ENCODE results near the gene GLIS1.
A peak's percentile ranks its signal among the peaks of the same experiment; 100 is the strongest.

The GLIS1 gene

DNA sequence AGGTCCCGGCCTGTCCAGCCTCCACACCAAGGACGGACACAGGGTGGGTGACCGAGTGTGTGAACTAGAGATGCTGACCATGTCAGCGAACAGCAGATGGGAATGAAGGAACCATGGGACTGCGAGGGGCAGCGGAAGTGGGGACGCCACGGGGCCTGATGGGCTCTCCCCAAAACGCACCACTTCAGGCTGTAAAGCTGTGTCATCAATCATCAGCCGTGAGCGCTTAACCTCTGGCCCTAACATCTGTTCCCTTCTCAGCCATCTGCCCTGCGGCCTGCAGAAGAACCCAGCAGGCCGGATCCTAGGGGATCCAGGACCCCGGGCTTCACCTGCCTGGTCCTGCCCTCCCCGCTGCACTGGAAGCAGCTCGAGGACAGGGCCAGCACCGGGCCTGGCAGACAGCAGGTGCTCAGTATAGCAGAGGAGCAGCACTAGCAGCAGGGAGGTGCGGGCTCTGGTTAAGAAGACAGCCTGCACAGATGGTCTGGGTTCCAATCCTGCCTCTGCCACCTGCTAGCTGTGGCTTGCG lies 221.1 kb downstream of the GLIS1 start:
- DNase-seq: peak; percentile 6

- DNase-seq: no peak
These were observed 221.9 kb downstream of the GLIS1 start for GRCh38 chr1:53517109-53517508.

- DNase-seq: no peak
These were observed 222.8 kb downstream of the GLIS1 start for GRCh38 chr1:53516181-53516580.

DNA sequence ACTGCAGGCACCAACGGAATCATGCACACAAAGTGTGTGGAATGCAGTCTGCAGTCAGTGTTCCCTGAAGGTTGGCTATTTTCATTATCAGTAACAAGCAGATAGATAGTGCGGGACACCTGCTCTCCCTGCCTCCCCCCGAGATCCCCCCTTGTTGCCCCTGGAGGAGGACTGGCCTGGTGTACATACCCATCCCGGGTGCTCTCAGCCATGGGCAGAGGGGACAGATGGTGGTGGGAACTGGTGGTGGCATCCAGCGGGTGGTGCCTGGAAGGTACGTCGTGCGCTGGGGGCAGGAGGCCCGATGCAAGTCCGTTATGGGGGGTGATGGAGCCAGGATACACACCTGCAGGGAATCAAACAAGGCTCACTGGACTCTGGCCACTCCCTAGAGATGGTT lies 224.5 kb downstream of the GLIS1 start:
- DNase-seq: no peak

DNA sequence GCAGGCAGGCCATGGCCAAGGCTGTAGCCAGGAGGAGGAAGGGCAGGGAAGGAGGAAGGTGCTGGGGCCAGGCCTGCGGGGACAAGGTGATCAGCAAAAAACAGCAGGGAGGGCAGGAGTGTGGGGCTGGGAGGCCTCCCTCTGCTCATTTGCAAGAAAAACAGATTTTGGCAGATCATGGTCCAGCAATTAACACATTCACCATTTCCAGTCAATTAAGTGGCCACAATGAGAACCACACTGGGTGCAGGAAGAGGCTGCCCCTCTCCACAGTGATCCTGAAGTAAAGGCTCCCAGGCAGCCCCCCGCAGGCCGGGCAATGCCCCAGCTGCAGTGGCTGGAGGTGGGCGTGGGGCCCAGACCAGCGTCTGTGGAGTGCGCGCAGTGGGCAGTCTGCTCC lies 225.1 kb downstream of the GLIS1 start:
- DNase-seq: no peak

DNA sequence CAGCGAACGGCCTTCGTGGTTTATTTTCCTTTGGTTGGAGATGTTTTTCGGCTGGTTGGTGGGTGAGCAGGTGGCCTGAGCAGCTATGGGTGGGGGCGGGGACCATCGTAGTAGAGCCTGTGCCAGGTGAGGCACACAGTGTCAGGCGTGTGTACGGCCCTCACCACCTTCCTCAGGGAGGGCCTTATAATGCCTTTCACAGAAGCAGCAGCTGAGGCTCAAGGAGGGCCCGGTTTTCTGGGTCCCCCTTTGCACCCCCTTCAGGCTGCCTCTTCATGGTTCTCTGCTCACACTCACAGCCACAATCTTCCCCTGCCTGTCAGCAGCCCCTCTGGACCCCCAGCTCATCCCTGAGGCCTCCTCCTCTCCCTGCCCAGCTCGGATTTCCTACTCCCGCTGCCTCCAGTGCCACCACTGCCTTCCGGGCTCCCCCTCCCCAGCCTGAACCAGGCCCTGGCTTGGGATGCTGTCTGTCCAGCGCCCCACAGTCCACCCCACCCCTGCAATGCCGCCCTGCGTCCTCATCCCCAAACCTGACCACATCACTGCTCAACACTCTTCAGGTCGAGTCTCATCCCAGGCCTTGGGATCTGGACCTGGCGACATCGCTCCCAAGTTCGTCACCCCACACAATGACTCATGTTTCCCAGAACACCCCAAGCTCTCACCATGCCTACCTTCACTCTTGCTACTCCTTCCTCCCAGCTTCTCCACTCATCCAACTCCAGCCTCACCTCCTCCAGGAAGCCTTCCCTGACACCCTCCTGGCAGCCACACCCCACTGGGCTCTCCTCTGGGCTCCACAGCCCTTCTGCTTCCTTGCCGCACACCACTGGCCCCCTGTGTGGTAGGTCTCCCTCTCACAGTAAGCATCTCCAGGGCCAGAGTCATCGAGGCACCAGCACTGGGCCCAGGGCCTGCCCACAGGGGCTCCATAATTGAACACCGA lies 225.9 kb downstream of the GLIS1 start:
- no peak for DNase-seq

- no peak for DNase-seq
These were observed 226.8 kb downstream of the GLIS1 start for GRCh38 chr1:53511933-53512806.

GRCh38 chr1:53511323-53511932 lies 227.5 kb downstream of the GLIS1 start:
- DNase-seq: no peak

GRCh38 chr1:53510215-53510614 lies 228.7 kb downstream of the GLIS1 start:
- DNase-seq: no peak

- DNase-seq: no peak
These were observed 229.2 kb downstream of the GLIS1 start for GRCh38 chr1:53509775-53510174.

DNA sequence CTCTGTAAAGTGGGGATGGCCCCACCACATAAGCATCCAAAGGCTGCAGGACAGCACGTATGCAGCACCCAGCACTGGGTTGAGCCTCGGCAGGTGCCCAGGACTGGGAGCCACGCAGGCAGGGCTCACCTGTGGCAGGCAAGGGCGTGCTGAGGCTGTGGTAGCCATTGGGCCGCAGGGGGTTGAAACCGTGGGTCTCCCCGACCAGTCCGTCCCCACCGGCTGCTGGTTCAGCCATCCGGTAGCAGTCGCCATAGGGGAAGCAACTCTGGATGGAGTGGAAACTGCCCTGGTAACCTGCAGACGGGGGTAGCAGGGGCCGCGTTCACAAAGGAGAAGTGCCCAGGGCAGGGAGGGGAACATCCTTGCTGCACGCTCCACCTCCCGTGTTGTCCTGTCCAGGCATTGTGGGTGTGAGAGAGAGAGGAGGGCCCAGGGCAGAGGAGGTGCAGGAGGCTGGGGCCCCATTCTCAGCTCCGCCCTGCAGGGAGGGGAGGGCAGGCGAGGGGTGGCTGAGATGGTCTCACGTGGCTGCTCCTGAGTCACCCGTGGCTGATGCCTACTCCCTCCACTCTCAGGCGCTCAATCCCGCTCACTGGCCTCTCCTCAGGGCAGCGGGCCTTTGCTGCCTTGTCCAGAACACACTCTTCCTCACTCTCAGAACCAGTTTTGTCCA lies 229.8 kb downstream of the GLIS1 start:
- DNase-seq: no peak

DNA sequence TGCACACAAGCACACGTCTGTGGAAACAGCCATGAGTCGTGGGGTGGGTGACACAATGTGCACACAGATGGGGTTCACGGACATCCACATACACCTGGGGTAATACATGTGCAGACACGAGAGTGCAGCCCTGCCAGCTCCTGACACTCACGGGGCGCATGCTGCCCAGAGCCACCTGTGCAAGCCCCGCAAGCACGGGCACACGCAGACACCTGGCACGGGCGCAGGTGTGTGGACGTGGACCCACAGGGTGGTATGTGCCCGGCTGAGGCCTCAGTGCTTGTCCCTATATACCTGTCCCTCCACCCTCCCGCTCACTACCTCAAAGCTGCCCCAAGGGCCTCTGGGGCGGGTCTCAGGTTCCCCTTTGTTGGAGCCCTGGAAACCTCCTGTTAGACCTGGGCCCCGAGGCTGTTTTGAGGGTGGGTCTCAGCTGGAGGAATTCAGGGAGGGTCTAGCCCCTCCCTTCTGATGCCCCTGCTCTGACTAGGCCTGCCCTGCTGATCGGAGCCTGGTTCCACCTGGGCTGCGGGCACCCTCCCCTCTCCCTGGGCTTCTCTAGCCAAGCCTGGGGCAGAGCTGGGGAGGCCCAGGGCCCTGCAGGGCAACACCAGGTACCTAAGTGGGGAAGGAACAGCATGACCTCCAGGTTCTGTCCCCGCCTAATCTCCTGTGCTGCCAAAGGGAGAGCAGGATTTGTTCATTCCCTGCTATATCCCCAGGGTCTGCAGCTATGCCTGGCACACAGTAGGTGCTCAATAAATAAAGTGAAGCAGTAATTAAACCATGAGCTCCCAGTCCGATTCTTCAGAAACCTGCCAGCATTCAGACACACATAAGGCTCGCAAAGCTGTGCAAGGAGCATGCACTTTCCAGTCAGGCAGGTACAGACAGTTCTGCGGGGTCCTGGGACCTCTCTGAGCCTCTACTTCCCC lies 230.6 kb downstream of the GLIS1 start:
- no peak for DNase-seq

DNA sequence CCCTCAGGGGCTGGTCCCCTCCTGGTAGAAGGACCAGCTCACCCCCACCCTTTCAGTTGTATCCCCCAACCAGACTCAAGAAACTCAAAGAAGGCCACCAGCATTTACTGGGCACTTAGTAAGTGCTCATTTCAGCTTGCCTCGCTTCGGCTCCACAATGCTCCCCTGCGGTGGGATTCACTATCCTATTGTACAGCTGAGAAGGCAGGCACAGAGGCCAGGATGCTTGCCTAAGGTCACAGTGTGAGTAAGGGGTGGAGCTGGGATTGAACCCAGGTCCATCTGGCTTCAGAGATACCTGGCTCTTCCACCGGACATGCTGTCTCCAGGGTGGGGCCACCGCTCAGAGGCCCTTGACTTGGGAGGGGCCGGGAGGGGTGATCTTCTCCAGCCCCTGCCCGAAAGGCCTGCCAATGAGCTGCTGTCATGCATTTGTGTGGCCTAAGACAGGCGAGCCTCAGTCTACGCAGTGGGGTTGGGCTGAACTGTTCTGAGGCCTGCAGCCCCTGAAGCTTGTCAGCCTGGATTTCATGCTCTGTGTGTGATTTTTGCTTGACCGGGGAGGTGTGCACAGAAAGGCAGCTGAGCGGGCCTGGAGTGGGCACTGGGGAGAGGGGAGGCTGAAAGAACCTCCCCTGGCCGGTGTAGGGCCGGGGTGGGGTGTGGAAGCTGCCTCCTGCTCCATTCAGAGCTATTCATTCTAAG lies 231.7 kb downstream of the GLIS1 start:
- no peak for DNase-seq

DNA sequence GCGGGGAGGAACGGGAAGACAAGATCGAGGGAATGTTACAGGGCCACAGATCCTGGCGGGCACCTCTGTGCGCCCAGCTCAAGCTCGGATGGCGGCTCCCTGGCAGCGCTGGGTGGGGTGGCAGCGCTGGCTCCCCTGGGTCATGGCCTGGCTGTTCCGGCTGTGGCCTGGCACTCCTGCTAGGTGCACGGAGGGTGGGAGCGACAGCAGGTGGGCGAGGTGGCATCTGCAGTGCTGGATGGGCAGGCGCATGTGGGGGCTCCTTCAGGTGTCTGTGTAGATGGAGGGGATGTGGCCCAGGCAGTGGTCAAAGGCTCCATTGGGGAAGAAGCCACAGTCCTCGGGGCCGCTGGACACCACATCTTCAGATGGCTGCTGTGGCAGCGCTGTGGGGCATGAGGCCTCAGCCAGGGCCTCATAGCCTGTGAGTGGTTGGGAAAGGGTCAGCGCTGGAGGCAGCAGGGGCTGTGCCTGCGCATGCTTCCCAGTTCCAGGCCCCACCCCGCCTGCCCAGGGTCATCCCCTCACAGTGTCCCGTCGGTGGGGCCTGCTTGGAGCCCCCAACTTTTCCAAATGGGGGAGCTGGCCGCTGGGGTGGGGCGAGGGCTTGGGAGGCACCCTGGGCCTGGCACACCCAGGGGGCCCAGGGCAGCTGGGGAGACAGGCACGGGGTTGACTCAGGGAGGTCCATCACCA lies 232.5 kb downstream of the GLIS1 start:
- no peak for DNase-seq

- no peak for DNase-seq
These were observed 233.1 kb downstream of the GLIS1 start for GRCh38 chr1:53505891-53506290.

- DNase-seq: no peak
These were observed 233.6 kb downstream of the GLIS1 start for GRCh38 chr1:53505401-53505800.

DNA sequence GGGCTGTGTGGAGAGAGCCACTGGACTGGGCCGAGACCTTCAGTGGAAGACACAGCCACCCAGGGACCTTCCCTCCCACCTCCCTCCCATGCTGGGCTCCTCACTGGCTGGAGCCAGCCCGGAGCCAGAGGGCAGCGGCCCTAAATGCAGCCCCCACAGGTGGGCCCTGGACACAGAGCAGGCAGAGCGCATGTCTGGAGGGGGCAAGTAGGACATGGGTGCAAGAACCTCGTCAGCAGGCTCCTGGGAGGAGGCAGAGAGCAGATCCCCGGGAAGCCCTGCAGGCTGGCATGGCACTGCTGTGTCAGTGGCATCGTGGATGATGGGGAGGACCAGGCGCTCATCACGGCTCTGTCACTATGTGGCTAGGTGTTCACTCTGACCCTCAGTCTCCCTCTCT lies 234.1 kb downstream of the GLIS1 start:
- DNase-seq: no peak

DNA sequence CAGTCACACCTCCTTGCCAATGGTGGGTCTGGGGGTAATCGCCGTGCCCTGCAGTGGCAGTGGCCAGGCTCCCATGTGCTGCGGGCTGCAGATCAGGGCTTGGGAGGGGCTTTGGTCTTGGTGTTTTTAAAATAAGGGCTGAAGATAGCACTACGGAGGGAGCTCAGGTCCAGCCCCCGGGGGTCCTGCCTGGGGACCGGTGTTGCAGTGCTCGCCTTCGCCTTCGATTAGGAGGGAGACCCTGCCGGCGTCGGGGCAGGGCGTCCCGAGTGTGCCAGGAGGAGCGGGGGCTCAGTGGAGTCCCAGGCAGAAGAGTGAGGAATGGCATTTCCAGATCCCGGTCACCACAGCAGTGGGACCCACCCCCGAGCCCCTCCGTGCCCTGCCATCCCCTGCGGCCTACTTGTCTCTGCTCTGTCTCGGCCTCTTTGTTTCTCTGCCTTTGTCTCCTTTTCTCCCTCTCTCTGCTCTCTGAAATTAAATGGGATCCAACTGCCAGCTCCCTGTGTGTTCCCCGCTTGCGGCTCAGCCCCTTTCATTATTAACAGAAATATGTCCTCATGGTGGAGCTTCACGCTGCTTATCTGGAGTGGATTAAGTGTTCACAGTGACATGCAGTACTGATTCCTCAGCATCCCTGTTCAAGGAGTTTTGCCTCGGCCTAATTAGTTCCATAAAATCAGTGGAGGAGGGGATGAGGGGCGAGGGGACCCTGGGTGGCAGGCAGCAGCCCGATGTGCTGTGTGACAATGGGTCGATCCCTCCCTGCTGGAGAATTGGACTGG lies 235.3 kb downstream of the GLIS1 start:
- DNase-seq: no peak

All from NCI-H1694 (cell line).